Upper lobe of right lung (tissue), 1 donor: ENCODE measurements around the gene SS18L1. TPM values are rescaled to one million over a fixed set of nuclear protein-coding genes. Genes with fewer than 3 reads are reported as not detected.

Experiments
- ATAC-seq: fragments of 200-7000 bp; cut with Tn5 transposase; one replicate; pipeline ENCODE4 v1.9.1; 2020; ENCODE audit warnings: mild to moderate bottlenecking, moderate library complexity
- DNase-seq: peaks from one replicate; pipeline ENCODE4 v3.0.0-alpha.2; 2020
- H3K27ac ChIP-seq: fragments of 200-600 bp; one replicate; pipeline ENCODE4 v1.8.0; 2022
- H3K27me3 ChIP-seq: fragments of 200-600 bp; one replicate; pipeline ENCODE4 v1.8.0; 2022; ENCODE audit warnings: mild to moderate bottlenecking
- H3K36me3 ChIP-seq: fragments of 200-600 bp; one replicate; pipeline ENCODE4 v1.8.0; 2022
- H3K4me1 ChIP-seq: fragments of 200-600 bp; one replicate; pipeline ENCODE4 v1.8.0; 2022
- H3K4me3 ChIP-seq: fragments of 200-600 bp; one replicate; pipeline ENCODE4 v1.8.0; 2022; ENCODE audit warnings: mild to moderate bottlenecking
- H3K9me3 ChIP-seq: fragments of 200-600 bp; one replicate; pipeline ENCODE4 v1.8.0; 2022
- CTCF ChIP-seq: fragments of 200-600 bp; IDR thresholded peaks from one replicate; pipeline ENCODE4 v1.8.0; 2022; ENCODE audit warnings: antibody characterized with exemption
- intact Hi-C: fragments of 100-400 bp; cut with DNase I; formaldehyde crosslinking; loops from one replicate; pipeline ENCODE4 v1.11.0; 2022
- total RNA-seq: library from RNA; stranded (reverse); fragmentation: NEBNext Ultra II Directional; extraction: Animal tissue kit (Norgen Biotek cat#: 25700); gene quantifications from one replicate; pipeline ENCODE4 v1.2.1, GENCODE V29; 2021
- donor health status: DM: no; HTN: yes; CAD: no; lungs with severe emphysema.

SS18L1 gene
- total RNA-seq, 1 donor from 2014 or later = 12.6 TPM

GRCh38 chr20:62157387-62158087, 14.0 kb downstream of the SS18L1 start:
- no peaks in the 10 kb centered on the region for H3K27me3 ChIP-seq
- no peak overlapping the region for H3K27ac ChIP-seq
- no peak for TF ChIP-seq CTCF
- intact Hi-C loops = no loop called here
- H3K36me3 ChIP-seq = peaks cover 20% of the 10 kb centered on the region
- DNase-seq = no peak
- no peak for ATAC-seq
- H3K9me3 ChIP-seq = no peaks in the 10 kb centered on the region
- H3K4me1 ChIP-seq = peaks cover 9% of the 10 kb centered on the region
- H3K4me3 ChIP-seq = no peak overlapping the region

GRCh38 chr20:62158088-62158400, 14.5 kb downstream of the SS18L1 start:
- Histone ChIP-seq H3K36me3 (peaks cover 25% of the 10 kb centered on the region), H3K4me3 (no peak overlapping the region), H3K27me3 (no peaks in the 10 kb centered on the region), H3K9me3 (no peaks in the 10 kb centered on the region), H3K4me1 (peaks cover 9% of the 10 kb centered on the region), H3K27ac (no peak overlapping the region)
- DNase-seq (no peak), ATAC-seq (no peak)
- intact Hi-C loops = no loop called here
- no peak for TF ChIP-seq CTCF

GRCh38 chr20:62158541-62158940, 15.0 kb downstream of the SS18L1 start:
- H3K9me3 ChIP-seq = no peaks in the 10 kb centered on the region
- H3K27me3 ChIP-seq = no peaks in the 10 kb centered on the region
- no peak for TF ChIP-seq CTCF
- peaks cover 9% of the 10 kb centered on the region for H3K4me1 ChIP-seq
- DNase-seq = no peak
- intact Hi-C loops = no loop called here
- no peak overlapping the region for H3K27ac ChIP-seq
- no peak overlapping the region for H3K4me3 ChIP-seq
- ATAC-seq = no peak
- H3K36me3 ChIP-seq = peaks cover 30% of the 10 kb centered on the region

- H3K9me3 ChIP-seq = no peaks in the 10 kb centered on the region
- peaks cover 9% of the 10 kb centered on the region for H3K4me1 ChIP-seq
- no peak for ATAC-seq
- no peak overlapping the region for H3K4me3 ChIP-seq
- no peak overlapping the region for H3K27ac ChIP-seq
- H3K27me3 ChIP-seq = no peaks in the 10 kb centered on the region
- peaks cover 35% of the 10 kb centered on the region for H3K36me3 ChIP-seq
- TF ChIP-seq CTCF = no peak
- no peak for DNase-seq
- intact Hi-C loops = no loop called here
Measured at GRCh38 chr20:62159052-62159451, 15.5 kb downstream of the SS18L1 start.

GRCh38 chr20:62159839-62160238, 16.3 kb downstream of the SS18L1 start:
- Histone ChIP-seq H3K4me1 (peaks cover 9% of the 10 kb centered on the region), H3K27me3 (no peaks in the 10 kb centered on the region), H3K27ac (no peak overlapping the region), H3K36me3 (peaks cover 43% of the 10 kb centered on the region), H3K9me3 (no peaks in the 10 kb centered on the region), H3K4me3 (no peak overlapping the region)
- ATAC-seq = no peak
- TF ChIP-seq CTCF = no peak
- intact Hi-C loops = no loop called here
- no peak for DNase-seq

GRCh38 chr20:62160253-62160652, 16.7 kb downstream of the SS18L1 start:
- Histone ChIP-seq H3K36me3 (peaks cover 47% of the 10 kb centered on the region), H3K4me3 (no peak overlapping the region), H3K4me1 (peaks cover 9% of the 10 kb centered on the region), H3K27ac (no peak overlapping the region), H3K27me3 (no peaks in the 10 kb centered on the region), H3K9me3 (no peaks in the 10 kb centered on the region)
- DNase-seq = no peak
- intact Hi-C loops = no loop called here
- ATAC-seq = no peak
- TF ChIP-seq CTCF = no peak
